ENCODE data around the gene UBLCP1.

DNA sequence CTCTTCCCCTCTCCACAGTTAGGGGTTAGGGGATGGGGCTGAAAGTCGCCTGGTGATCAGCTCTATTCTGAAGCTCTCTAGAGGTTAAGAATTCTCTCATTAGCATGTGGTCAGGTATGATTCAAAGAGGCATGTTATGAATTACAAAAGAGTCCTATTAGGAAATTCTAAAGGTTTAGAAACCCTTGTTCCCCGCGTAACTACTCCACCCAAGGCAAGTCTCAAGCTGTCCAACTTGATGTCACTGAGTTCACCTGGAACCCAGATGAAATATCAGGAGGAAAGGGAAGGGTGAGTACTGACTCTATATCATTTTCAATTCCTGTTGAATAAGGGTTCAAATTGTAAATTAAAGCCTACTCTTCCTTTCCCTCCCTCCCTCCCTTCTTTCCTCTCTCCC, 35.6 kb upstream of the UBLCP1 start:
- TF ChIP-seq, protein P1, sequence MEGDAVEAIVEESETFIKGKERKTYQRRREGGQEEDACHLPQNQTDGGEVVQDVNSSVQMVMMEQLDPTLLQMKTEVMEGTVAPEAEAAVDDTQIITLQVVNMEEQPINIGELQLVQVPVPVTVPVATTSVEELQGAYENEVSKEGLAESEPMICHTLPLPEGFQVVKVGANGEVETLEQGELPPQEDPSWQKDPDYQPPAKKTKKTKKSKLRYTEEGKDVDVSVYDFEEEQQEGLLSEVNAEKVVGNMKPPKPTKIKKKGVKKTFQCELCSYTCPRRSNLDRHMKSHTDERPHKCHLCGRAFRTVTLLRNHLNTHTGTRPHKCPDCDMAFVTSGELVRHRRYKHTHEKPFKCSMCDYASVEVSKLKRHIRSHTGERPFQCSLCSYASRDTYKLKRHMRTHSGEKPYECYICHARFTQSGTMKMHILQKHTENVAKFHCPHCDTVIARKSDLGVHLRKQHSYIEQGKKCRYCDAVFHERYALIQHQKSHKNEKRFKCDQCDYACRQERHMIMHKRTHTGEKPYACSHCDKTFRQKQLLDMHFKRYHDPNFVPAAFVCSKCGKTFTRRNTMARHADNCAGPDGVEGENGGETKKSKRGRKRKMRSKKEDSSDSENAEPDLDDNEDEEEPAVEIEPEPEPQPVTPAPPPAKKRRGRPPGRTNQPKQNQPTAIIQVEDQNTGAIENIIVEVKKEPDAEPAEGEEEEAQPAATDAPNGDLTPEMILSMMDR (conservative IDR thresholded peaks at IDR 0.05) = no peak
- TF ChIP-seq ZFX (IDR thresholded peaks at IDR 0.05) = no peak
